Measurements from ENCODE around the gene CLCA1.
"Not testable (repeated sequence)": the region's sequence is repeated elsewhere in the genome, so short reads cannot be mapped to it uniquely, and the experiment has no call there.

CLCA1 gene

GRCh38 chr1:86466109-86466844, 2.5 kb upstream of the CLCA1 start:
- no peak for DNase-seq

- DNase-seq = no peak
Measured at GRCh38 chr1:86466986-86467385, 1.7 kb upstream of the CLCA1 start.

GRCh38 chr1:86470859-86471258, 2.1 kb downstream of the CLCA1 start:
- no peak for DNase-seq

GRCh38 chr1:86471291-86471690, 2.6 kb downstream of the CLCA1 start:
- DNase-seq = no peak

- no peak for DNase-seq
Measured at GRCh38 chr1:86472152-86472551, 3.4 kb downstream of the CLCA1 start.

GRCh38 chr1:86472767-86473166, 4.0 kb downstream of the CLCA1 start:
- DNase-seq = no peak

GRCh38 chr1:86477256-86477655, 8.5 kb downstream of the CLCA1 start:
- no peak for DNase-seq

- no peak for DNase-seq
Measured at GRCh38 chr1:86477682-86478081, 9.0 kb downstream of the CLCA1 start.

- no peak for DNase-seq
Measured at GRCh38 chr1:86478416-86479156, 9.9 kb downstream of the CLCA1 start.

GRCh38 chr1:86481966-86482365, 13.2 kb downstream of the CLCA1 start:
- no peak for DNase-seq

- no peak for DNase-seq
Measured at GRCh38 chr1:86487131-86487810, 18.5 kb downstream of the CLCA1 start.

GRCh38 chr1:86487811-86488141, 19.0 kb downstream of the CLCA1 start:
- DNase-seq = no peak

- no peak for DNase-seq
Measured at GRCh38 chr1:86489242-86489878, 20.6 kb downstream of the CLCA1 start.

- DNase-seq = no peak
Measured at GRCh38 chr1:86491171-86491950, 22.6 kb downstream of the CLCA1 start.

- no peak for DNase-seq
Measured at GRCh38 chr1:86498281-86498680, 29.6 kb downstream of the CLCA1 start.

GRCh38 chr1:86499987-86500593, 31.4 kb downstream of the CLCA1 start:
- DNase-seq = no peak

- DNase-seq = no peak
Measured at GRCh38 chr1:86500714-86501113, 32.0 kb downstream of the CLCA1 start.

- DNase-seq = not testable (repeated sequence)
Measured at GRCh38 chr1:86502125-86502646, 33.5 kb downstream of the CLCA1 start.

GRCh38 chr1:86502721-86503405, 34.1 kb downstream of the CLCA1 start:
- no peak for DNase-seq

- no peak for DNase-seq
Measured at GRCh38 chr1:86503406-86504136, 34.8 kb downstream of the CLCA1 start.

- no peak for DNase-seq
Measured at GRCh38 chr1:86504137-86504479, 35.4 kb downstream of the CLCA1 start.
